Liver (tissue), 9 donors: Measurements from ENCODE around the gene NKD2. TPM values are rescaled to one million over a fixed set of nuclear protein-coding genes. Genes with fewer than 3 reads are reported as not detected.

Experiments
- DNase-seq: peaks from one replicate; pipeline ENCODE4 v3.0.0-alpha.2; 2017; ENCODE audit warnings: low spot score
- H3K27ac ChIP-seq, 2 donors: one replicate each; pipeline ENCODE4 v1.7.0; 2013; ENCODE audit warnings: inconsistent platforms in 2 of 2, low read length in 2 of 2, control low read depth in 1 of 2, low read depth in 1 of 2, mild to moderate bottlenecking in 1 of 2
- H3K27me3 ChIP-seq, 4 donors: one replicate each; pipeline versions ENCODE4 v1.6.1 to v1.7.0; 2013; ENCODE audit warnings: low read length in 3 of 4, inconsistent platforms in 1 of 4, mild to moderate bottlenecking in 1 of 4, moderate library complexity in 1 of 4; ENCODE audit not compliant: control insufficient read depth in 4 of 4, insufficient read depth in 4 of 4
- H3K36me3 ChIP-seq, 4 donors: one replicate each; pipeline versions ENCODE4 v1.6.1 to v1.7.0; 2013; ENCODE audit warnings: low read length in 3 of 4, mild to moderate bottlenecking in 3 of 4, low read depth in 1 of 4, moderate library complexity in 1 of 4; ENCODE audit not compliant: control insufficient read depth in 4 of 4, insufficient read depth in 3 of 4
- H3K4me1 ChIP-seq, 4 donors: one replicate each; pipeline versions ENCODE4 v1.6.1 to v1.7.0; 2013; ENCODE audit warnings: low read length in 3 of 4, mild to moderate bottlenecking in 3 of 4, moderate library complexity in 1 of 4; ENCODE audit not compliant: control insufficient read depth in 4 of 4, insufficient read depth in 4 of 4
- H3K4me3 ChIP-seq, 3 donors: one replicate each; pipeline versions ENCODE4 v1.6.1 to v1.7.0; 2013; ENCODE audit warnings: low read length in 3 of 3, control low read depth in 1 of 3, low read depth in 1 of 3, mild to moderate bottlenecking in 1 of 3
- H3K9ac ChIP-seq, 2 donors: one replicate each; pipeline ENCODE4 v1.7.0; 2013; ENCODE audit warnings: low read length in 2 of 2, mild to moderate bottlenecking in 2 of 2, moderate library complexity in 2 of 2, control low read depth in 1 of 2, low read depth in 1 of 2
- H3K9me3 ChIP-seq, 4 donors: one replicate each; pipeline versions ENCODE4 v1.6.1 to v1.7.0; 2013; ENCODE audit warnings: low read length in 3 of 4; ENCODE audit not compliant: control insufficient read depth in 4 of 4
- CTCF ChIP-seq: fragments of 150-350 bp; IDR thresholded peaks from 2 replicates; pipeline ENCODE4 v1.5.1; 2017; ENCODE audit warnings: improper control_type of control experiment, low read depth, low read length; ENCODE audit not compliant: missing input control
- EGR1 ChIP-seq, 2 donors: IDR thresholded peaks; 2 replicates each; pipeline ENCODE4 v1.6.1; 2016 to 2018; ENCODE audit warnings: antibody characterized with exemption in 2 of 2, low read depth in 2 of 2
- FOXA1 ChIP-seq: IDR thresholded peaks from 2 replicates; pipeline ENCODE4 v1.6.1; 2016; ENCODE audit warnings: antibody characterized with exemption
- FOXA2 ChIP-seq: IDR thresholded peaks from 2 replicates; pipeline ENCODE4 v1.6.1; 2016; ENCODE audit warnings: antibody characterized with exemption
- GABPA ChIP-seq, 2 donors: IDR thresholded peaks in 1 of 2; conservative IDR thresholded peaks in 1 of 2; 2 replicates each; pipeline ENCODE4 v1.6.1; 2016; ENCODE audit warnings: antibody characterized with exemption in 2 of 2, mild to moderate bottlenecking in 1 of 2, moderate library complexity in 1 of 2
- HNF4A ChIP-seq, 2 donors: conservative IDR thresholded peaks; 2 replicates each; pipeline ENCODE4 v1.6.1; 2016; ENCODE audit warnings: antibody characterized with exemption in 2 of 2, mild to moderate bottlenecking in 2 of 2
- HNF4G ChIP-seq: IDR thresholded peaks from 2 replicates; pipeline ENCODE4 v1.6.1; 2016; ENCODE audit warnings: antibody characterized with exemption
- JUND ChIP-seq, 2 donors: IDR thresholded peaks; 2 replicates each; pipeline ENCODE4 v1.6.1; 2016; ENCODE audit warnings: antibody characterized with exemption in 2 of 2
- NR2F2 ChIP-seq: IDR thresholded peaks from 2 replicates; pipeline ENCODE4 v1.6.1; 2016; ENCODE audit warnings: antibody characterized with exemption
- REST ChIP-seq: IDR thresholded peaks from 2 replicates; pipeline ENCODE4 v1.6.1; 2016; ENCODE audit warnings: antibody characterized with exemption, mild to moderate bottlenecking
- RXRA ChIP-seq, 2 donors: IDR thresholded peaks; 2 replicates each; pipeline ENCODE4 v1.6.1; 2017 to 2018; ENCODE audit warnings: antibody characterized with exemption in 2 of 2, mild to moderate bottlenecking in 1 of 2
- SP1 ChIP-seq: IDR thresholded peaks from 2 replicates; pipeline ENCODE4 v1.6.1; 2018; ENCODE audit warnings: antibody characterized with exemption, mild to moderate bottlenecking
- TAF1 ChIP-seq: conservative IDR thresholded peaks from 2 replicates; pipeline ENCODE4 v1.6.1; 2016; ENCODE audit warnings: antibody characterized with exemption, mild to moderate bottlenecking
- YY1 ChIP-seq: IDR thresholded peaks from 2 replicates; pipeline ENCODE4 v1.6.1; 2016; ENCODE audit warnings: antibody characterized with exemption, mild to moderate bottlenecking
- WGBS: extraction: QIAGEN DNeasy Blood & Tissue Kit; methylation state at CpG from one replicate; pipeline ENCODE4 v1.1.7; 2013; 5-methylcytosine and 5-hydroxymethylcytosine counted together
- polyA plus RNA-seq, 2 donors: library from polyadenylated mRNA; stranded (reverse) in 1 of 2; unstranded in 1 of 2; fragments of 200-250 nt in 1 of 2; fragments of >200 nt in 1 of 2; fragmentation: Nextera tagmentation in 1 of 2; extraction: Ambion mirVana in 1 of 2; gene quantifications; one replicate each; pipeline versions ENCODE4 v1.2.1 to v1.2.3, GENCODE V29; 2013 to 2015
- total RNA-seq, 2 donors: library from RNA; depleted of rRNA; stranded (reverse); fragments of >200 nt; gene quantifications; one replicate each; pipeline ENCODE4 v1.2.3, GENCODE V29; 2014
- TF ChIP-seq, protein P1 (sequence below): IDR thresholded peaks from 2 replicates; pipeline ENCODE4 v1.6.1; 2016; ENCODE audit warnings: antibody characterized with exemption
- TF ChIP-seq, protein P2 (sequence below): IDR thresholded peaks from 2 replicates; pipeline ENCODE4 v1.6.1; 2016; ENCODE audit warnings: antibody characterized with exemption
- TF ChIP-seq, protein P3 (sequence below): IDR thresholded peaks from 2 replicates; pipeline ENCODE4 v1.6.1; 2016; ENCODE audit warnings: antibody characterized with exemption
- donor health status: healthy.
- donor health status: healthy.
- donor health status: healthy.
- donor health status: healthy.
- donor health status: healthy.

The NKD2 gene
- total and polyA plus RNA-seq, 4 donors = 0.09 to 1.3 (median 0.42) TPM

DNA sequence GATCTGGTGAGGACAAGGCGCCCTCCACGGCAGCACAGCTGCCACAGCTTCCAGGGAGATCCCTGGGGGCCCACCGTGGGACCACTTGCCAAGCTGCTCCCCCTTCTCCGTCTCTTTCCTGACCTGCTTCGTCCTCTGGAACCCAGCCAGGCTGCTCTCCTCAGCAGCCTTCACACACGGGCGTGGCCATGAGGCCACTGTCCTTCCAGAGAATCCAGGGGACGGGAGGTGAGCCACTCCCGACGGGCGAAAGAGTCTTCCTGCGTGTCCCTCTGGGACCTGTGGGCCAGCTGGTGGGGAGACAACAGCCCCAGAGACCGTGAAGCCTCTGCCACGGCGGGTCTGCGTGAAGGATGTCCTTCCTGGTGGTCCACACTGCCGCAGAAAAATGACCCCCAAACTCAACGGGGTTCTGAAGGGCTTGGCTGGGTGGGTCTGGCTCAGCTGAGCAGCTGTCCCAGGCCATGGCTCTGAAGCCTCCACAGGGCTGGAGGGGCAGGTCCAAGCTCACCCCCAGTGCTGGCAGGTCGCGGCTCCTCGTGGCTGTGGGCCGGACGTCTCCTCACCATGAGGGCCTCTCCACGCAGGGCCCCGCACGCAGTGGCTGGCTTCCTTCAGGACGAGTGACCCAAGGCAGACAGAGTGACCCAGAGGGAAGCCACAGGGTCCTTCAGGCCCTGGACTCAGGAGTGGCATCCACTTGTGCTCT is 47.4 kb upstream of the NKD2 start (continued):
- no peak for TF ChIP-seq HNF4A (conservative IDR thresholded peaks at IDR 0.05)

DNA sequence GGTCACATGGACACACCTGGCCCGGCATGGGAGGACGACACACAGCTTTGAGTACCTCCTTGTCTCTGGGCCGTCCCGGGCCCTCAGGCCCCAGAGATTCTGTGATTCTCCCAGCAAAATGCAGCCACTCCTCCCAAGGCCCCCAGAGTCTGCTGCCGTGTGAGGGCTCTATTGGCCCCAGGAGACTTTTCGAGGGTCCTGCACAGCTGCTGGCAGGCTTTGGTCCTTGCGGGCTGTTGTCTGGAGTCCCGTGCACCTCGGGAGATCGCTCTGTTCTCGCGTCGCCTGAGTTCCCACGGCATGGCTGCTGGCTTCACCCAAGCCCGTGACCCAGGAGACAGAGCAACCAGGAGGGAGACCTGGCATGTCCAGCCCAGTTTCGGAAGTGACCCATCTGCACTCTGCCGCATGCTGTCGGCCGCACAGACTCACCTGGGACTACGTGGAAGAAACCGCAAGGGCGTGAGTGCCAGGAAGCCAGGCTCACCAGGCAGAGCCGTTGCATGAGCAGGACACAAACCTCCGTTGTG is 46.8 kb upstream of the NKD2 start:
- DNase-seq = peak; percentile 31
- no peak for TF ChIP-seq TAF1
- TF ChIP-seq, protein P1, sequence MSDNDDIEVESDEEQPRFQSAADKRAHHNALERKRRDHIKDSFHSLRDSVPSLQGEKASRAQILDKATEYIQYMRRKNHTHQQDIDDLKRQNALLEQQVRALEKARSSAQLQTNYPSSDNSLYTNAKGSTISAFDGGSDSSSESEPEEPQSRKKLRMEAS = no peak
- no peak for TF ChIP-seq RXRA (IDR thresholded peaks at IDR 0.05)
- TF ChIP-seq NR2F2 = no peak
- no peak for TF ChIP-seq EGR1 (IDR thresholded peaks at IDR 0.05; ENCODE audit: low read depth in 2 of 2)
- no peak for TF ChIP-seq SP1
- no peak for TF ChIP-seq HNF4A (conservative IDR thresholded peaks at IDR 0.05)
- TF ChIP-seq HNF4G = no peak
- no peak for TF ChIP-seq FOXA1
- no peak for TF ChIP-seq FOXA2
- TF ChIP-seq, protein P2, sequence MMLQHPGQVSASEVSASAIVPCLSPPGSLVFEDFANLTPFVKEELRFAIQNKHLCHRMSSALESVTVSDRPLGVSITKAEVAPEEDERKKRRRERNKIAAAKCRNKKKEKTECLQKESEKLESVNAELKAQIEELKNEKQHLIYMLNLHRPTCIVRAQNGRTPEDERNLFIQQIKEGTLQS = no peak
- TF ChIP-seq, protein P3, sequence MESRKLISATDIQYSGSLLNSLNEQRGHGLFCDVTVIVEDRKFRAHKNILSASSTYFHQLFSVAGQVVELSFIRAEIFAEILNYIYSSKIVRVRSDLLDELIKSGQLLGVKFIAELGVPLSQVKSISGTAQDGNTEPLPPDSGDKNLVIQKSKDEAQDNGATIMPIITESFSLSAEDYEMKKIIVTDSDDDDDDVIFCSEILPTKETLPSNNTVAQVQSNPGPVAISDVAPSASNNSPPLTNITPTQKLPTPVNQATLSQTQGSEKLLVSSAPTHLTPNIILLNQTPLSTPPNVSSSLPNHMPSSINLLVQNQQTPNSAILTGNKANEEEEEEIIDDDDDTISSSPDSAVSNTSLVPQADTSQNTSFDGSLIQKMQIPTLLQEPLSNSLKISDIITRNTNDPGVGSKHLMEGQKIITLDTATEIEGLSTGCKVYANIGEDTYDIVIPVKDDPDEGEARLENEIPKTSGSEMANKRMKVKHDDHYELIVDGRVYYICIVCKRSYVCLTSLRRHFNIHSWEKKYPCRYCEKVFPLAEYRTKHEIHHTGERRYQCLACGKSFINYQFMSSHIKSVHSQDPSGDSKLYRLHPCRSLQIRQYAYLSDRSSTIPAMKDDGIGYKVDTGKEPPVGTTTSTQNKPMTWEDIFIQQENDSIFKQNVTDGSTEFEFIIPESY = no peak
- TF ChIP-seq REST = no peak
- TF ChIP-seq JUND (IDR thresholded peaks at IDR 0.05) = no peak
- no peak for TF ChIP-seq GABPA (IDR thresholded peaks at IDR 0.05 in 1 of 2, conservative IDR thresholded peaks at IDR 0.05 in 1 of 2)
- no peak overlapping the region for H3K9ac ChIP-seq
- no peak overlapping the region for H3K27ac ChIP-seq
- H3K4me3 ChIP-seq = no peak overlapping the region
- H3K36me3 ChIP-seq = no peaks in the 10 kb centered on the region
- no peaks in the 10 kb centered on the region for H3K9me3 ChIP-seq
- 92% methylated on average over 24 of the region's 24 CpGs for whole genome bisulfite sequencing
- peaks cover 0 to 18% (median 9%) of the 10 kb centered on the region in 4 donors for H3K4me1 ChIP-seq
- no peaks in the 10 kb centered on the region for H3K27me3 ChIP-seq

DNA sequence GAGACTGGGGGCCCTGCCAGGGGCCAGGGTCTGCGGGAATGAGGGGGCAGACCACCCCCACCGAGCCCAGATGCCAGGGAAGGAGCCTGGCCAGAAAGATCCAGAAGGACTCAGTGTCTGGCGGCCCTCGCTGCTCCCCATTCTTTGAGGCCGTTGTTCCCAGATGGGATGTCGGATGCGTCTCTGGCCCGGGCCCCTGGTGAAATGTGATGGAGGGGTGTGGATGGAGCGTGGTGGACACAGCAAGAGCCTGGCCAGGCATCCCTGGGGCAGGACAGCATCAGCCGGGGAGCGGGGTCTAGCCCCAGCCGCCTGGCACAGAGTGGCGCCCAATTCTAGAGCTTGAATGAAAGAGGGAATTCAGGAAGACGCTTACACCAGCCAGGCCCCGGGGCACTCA is 46.2 kb upstream of the NKD2 start:
- H3K9me3 ChIP-seq = no peaks in the 10 kb centered on the region
- TF ChIP-seq, protein P3 = no peak
- TF ChIP-seq TAF1 (no peak), RXRA (IDR thresholded peaks at IDR 0.05) (no peak), CTCF (no peak), YY1 (no peak), JUND (IDR thresholded peaks at IDR 0.05) (no peak), FOXA2 (no peak)
- TF ChIP-seq, protein P1 = no peak
- 90% methylated on average over 15 of the region's 15 CpGs for WGBS
- no peak for DNase-seq
- no peaks in the 10 kb centered on the region for H3K27me3 ChIP-seq
- peaks cover 0 to 13% (median 8%) of the 10 kb centered on the region in 4 donors for H3K4me1 ChIP-seq
- H3K36me3 ChIP-seq = no peaks in the 10 kb centered on the region
- no peak overlapping the region for H3K9ac ChIP-seq
- H3K27ac ChIP-seq = no peak overlapping the region
- no peak overlapping the region for H3K4me3 ChIP-seq
